ENCODE data around the gene ABCA13. TPM values are rescaled to one million over a fixed set of nuclear protein-coding genes. Genes with fewer than 3 reads are reported as not detected.
A peak's percentile ranks its signal among the peaks of the same experiment; 100 is the strongest.
"Not testable (repeated sequence)": the region's sequence is repeated elsewhere in the genome, so short reads cannot be mapped to it uniquely, and the experiment has no call there.

Gene ABCA13
- total RNA-seq, 4 donors from 2014 or later, result 0.38 to 9.8 (median 4.9) TPM

GRCh38 chr7:48192996-48193395 lies 21.7 kb downstream of the ABCA13 start:
- DNase-seq, result no peak
- no peaks in the 10 kb centered on the region for H3K36me3 ChIP-seq
- TF ChIP-seq, protein P1, sequence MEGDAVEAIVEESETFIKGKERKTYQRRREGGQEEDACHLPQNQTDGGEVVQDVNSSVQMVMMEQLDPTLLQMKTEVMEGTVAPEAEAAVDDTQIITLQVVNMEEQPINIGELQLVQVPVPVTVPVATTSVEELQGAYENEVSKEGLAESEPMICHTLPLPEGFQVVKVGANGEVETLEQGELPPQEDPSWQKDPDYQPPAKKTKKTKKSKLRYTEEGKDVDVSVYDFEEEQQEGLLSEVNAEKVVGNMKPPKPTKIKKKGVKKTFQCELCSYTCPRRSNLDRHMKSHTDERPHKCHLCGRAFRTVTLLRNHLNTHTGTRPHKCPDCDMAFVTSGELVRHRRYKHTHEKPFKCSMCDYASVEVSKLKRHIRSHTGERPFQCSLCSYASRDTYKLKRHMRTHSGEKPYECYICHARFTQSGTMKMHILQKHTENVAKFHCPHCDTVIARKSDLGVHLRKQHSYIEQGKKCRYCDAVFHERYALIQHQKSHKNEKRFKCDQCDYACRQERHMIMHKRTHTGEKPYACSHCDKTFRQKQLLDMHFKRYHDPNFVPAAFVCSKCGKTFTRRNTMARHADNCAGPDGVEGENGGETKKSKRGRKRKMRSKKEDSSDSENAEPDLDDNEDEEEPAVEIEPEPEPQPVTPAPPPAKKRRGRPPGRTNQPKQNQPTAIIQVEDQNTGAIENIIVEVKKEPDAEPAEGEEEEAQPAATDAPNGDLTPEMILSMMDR (IDR thresholded peaks at IDR 0.05), result no peak
- no peak for TF ChIP-seq POLR2A (IDR thresholded peaks at IDR 0.05)
- WGBS, 2 donors, result 74 to 76% methylated on average over 1 of the region's 1 CpG
- no peaks in the 10 kb centered on the region for H3K4me1 ChIP-seq
- intact Hi-C loops (cut with DNase I), result no loop called here
- no peak overlapping the region for H3K4me3 ChIP-seq
- H3K9me3 ChIP-seq, result no peaks in the 10 kb centered on the region
- H3K27me3 ChIP-seq, result no peaks in the 10 kb centered on the region
- no peak overlapping the region for H3K27ac ChIP-seq

DNA sequence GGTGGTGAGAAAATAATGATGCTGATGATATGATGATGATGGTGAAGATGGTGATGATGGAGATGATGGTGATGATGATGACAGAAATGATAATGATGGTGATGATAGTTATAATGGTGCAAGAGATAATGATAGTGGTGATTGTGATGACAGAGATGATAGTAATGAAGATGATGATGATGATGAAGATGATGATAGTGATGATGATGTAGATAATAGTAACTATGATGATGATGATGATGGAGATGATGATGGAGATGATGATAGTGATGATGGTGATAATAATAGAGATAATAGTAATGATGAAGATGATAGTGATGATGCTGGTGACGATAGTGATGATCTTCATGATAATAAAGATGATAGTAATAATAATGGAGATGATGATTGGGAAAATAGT lies 22.2 kb downstream of the ABCA13 start:
- Histone ChIP-seq H3K27me3 (no peaks in the 10 kb centered on the region), H3K9me3 (no peaks in the 10 kb centered on the region), H3K4me3 (no peak overlapping the region), H3K4me1 (no peaks in the 10 kb centered on the region), H3K27ac (no peak overlapping the region), H3K36me3 (no peaks in the 10 kb centered on the region)
- WGBS, 2 donors, result 0% methylated on average over 1 of the region's 1 CpG
- DNase-seq, result no peak
- intact Hi-C loops (cut with DNase I), result no loop called here
- TF ChIP-seq POLR2A (IDR thresholded peaks at IDR 0.05), result no peak
- TF ChIP-seq, protein P1 (IDR thresholded peaks at IDR 0.05), result no peak

DNA sequence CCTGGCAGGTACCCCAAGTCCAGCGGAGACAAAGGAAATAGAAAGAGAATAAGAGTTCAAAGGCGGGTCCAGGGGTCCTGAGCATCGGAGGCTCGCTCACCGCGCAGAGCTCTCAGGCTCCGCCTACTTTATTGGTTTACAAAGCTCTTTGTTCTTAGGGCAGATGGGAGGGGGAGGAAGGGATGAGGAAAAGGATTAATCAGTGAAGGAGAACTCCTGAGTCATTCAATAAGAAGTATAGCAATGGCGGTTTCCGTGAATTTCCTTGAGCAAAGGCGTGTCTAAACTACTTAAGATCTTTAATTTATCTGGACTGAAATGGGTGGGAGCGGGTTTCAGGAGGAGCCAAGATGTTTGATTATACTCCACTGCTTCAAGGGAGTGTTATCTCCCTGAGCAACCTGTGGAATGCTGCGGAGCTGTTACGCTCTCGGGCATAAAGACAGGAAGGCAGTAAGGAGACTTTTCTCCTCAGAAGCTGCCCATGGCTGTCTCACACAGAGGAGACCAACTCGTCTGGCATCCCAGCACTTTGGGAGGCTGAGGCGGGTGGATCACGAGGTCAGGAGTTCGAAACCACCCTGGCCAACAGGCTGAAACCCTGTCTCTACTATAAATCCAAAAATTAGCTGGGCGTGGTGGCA lies 29.8 kb downstream of the ABCA13 start:
- H3K4me3 ChIP-seq; H3K4me1 ChIP-seq; H3K27me3 ChIP-seq; H3K9me3 ChIP-seq; intact Hi-C loops (cut with DNase I); H3K36me3 ChIP-seq; DNase-seq: not testable (repeated sequence)
- H3K27ac ChIP-seq, result peak overlapping the region in 3 of 4 donors; percentile 16 to 59 (median 39)
- 50 to 77% methylated on average over 18 to 19 of the region's 19 CpGs for WGBS, 2 donors

DNA sequence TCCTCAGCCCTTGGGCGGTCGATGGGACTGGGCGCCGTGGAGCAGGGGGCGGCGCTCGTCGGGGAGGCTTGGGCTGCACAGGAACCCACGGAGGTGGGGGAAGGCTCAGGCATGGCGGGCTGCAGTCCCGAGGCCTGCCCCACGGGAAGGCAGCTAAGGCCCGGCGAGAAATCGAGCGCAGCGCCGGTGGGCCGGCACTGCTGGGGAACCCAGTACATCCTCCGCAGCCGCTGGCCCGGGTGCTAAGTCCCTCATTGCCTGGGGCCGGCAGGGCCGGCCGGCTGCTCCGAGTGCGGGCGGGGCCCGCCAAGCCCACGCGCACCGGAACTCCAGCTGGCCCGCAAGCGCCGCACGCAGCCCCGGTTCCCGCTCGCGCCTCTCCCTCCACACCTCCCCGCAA lies 31.7 kb downstream of the ABCA13 start:
- DNase-seq; H3K4me1 ChIP-seq; H3K27ac ChIP-seq; H3K4me3 ChIP-seq; intact Hi-C loops (cut with DNase I); H3K9me3 ChIP-seq; H3K27me3 ChIP-seq; H3K36me3 ChIP-seq: not testable (repeated sequence)
- WGBS, 2 donors, result no CpG with 5 or more reads among the region's 41 CpGs

DNA sequence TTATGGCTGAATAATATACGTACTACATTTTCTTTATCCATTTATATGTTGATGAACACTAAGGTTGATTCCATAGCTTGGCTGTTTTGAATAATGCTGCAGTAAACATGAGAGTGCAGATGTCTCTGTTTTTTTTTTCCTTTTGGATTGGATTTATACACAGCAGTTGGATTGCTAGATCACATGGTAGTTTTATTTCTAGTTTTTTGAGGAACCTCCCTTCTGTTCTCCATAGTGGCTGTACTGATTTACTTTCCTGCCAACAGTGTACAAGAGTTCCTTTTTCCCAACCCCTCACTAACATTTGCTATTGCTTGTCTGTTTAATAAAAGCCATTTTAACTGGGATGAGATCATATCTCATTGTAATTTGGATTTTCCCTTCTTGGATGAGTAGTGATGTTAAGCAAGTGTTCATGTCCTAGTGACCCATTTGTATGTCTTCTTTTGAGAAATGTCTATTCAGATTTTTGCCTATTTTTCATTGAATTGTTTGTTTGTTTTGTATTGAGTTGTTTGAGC lies 36.0 kb downstream of the ABCA13 start:
- H3K27me3 ChIP-seq, result no peaks in the 10 kb centered on the region
- no peak overlapping the region for H3K4me3 ChIP-seq
- H3K4me1 ChIP-seq, result peaks cover 0 to 11% (median 0%) of the 10 kb centered on the region in 3 donors
- intact Hi-C loops (cut with DNase I), result no loop called here
- no peaks in the 10 kb centered on the region for H3K36me3 ChIP-seq
- H3K9me3 ChIP-seq, result no peaks in the 10 kb centered on the region
- TF ChIP-seq POLR2A (IDR thresholded peaks at IDR 0.05), result no peak
- TF ChIP-seq, protein P1 (IDR thresholded peaks at IDR 0.05), result no peak
- H3K27ac ChIP-seq, result no peak overlapping the region
- DNase-seq, result no peak
- 92 to 97% methylated on average over 1 of the region's 1 CpG for WGBS, 2 donors

DNA sequence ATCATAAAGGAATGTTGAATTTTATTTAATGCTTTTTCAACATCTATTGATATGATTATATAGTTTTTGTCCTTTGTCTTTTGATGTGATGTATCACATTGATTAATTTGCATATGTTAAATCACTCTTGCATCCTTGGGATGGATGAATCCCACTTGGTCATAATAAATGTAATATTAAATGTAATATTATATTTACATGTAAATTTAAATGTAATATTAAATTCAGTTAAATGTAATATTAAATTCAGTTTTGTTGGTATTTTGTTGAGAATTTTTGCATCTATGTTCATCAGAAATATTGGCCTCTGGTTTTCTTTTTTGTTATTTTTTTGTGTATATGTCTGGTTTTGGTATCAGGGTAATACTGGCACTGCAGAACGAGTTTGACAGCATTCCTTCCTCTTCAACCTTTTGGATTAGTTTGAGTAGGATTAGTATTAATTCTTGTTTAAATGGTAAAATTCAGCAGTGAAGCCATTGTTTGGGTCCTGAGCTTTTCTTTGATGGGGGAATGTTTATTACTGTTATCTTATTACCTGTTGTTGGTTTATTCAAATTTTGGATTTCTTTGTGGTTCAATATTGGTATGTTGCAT lies 37.8 kb downstream of the ABCA13 start:
- H3K4me1 ChIP-seq, result peaks cover 0 to 11% (median 0%) of the 10 kb centered on the region in 3 donors
- TF ChIP-seq POLR2A (IDR thresholded peaks at IDR 0.05), result no peak
- TF ChIP-seq, protein P1 (IDR thresholded peaks at IDR 0.05), result no peak
- no peaks in the 10 kb centered on the region for H3K36me3 ChIP-seq
- H3K27ac ChIP-seq, result no peak overlapping the region
- no peaks in the 10 kb centered on the region for H3K9me3 ChIP-seq
- whole genome bisulfite sequencing, 2 donors, result 34 to 52% methylated on average over 1 of the region's 1 CpG
- no peak overlapping the region for H3K4me3 ChIP-seq
- intact Hi-C loops (cut with DNase I), result no loop called here
- no peak for DNase-seq
- H3K27me3 ChIP-seq, result no peaks in the 10 kb centered on the region
